Heart right ventricle (tissue), 16 donors: ENCODE results near the gene MAPKAP1. TPM values are rescaled to one million over a fixed set of nuclear protein-coding genes. Genes with fewer than 3 reads are reported as not detected.

ENCODE experiments used
- ATAC-seq, 8 donors: fragments of 200-7000 bp; cut with Tn5 transposase; one replicate each; pipeline ENCODE4 v1.9.1; 2020; ENCODE audit warnings: mild to moderate bottlenecking in 8 of 8, moderate library complexity in 8 of 8, moderate number of reproducible peaks in 1 of 8
- DNase-seq, 2 donors: peaks; one replicate each; pipeline ENCODE4 v3.0.0-alpha.2; 2020
- H3K27ac ChIP-seq, 10 donors: fragments of 200-600 bp; sonication (generic) in 2 of 10; one replicate each; pipeline versions ENCODE4 v1.5.0 to v1.8.0; 2020 to 2022; ENCODE audit warnings: mild to moderate bottlenecking in 3 of 10
- H3K27me3 ChIP-seq, 7 donors: fragments of 200-600 bp; one replicate each; pipeline ENCODE4 v1.8.0; 2021 to 2022; ENCODE audit warnings: mild to moderate bottlenecking in 2 of 7
- H3K36me3 ChIP-seq, 9 donors: fragments of 200-600 bp; sonication (generic) in 1 of 9; one replicate each; pipeline versions ENCODE4 v1.5.0 to v1.8.0; 2020 to 2022; ENCODE audit warnings: mild to moderate bottlenecking in 2 of 9
- H3K4me1 ChIP-seq, 9 donors: fragments of 200-600 bp; sonication (generic) in 1 of 9; one replicate each; pipeline versions ENCODE4 v1.5.0 to v1.8.0; 2020 to 2022; ENCODE audit warnings: mild to moderate bottlenecking in 4 of 9
- H3K4me3 ChIP-seq, 10 donors: fragments of 200-600 bp; sonication (generic) in 2 of 10; one replicate each; pipeline versions ENCODE4 v1.5.0 to v1.8.0; 2020 to 2022; ENCODE audit warnings: mild to moderate bottlenecking in 7 of 10, moderate library complexity in 2 of 10
- H3K9me3 ChIP-seq, 11 donors: fragments of 200-600 bp in 10 of 11; sonication (generic) in 2 of 11; one replicate each; pipeline versions ENCODE4 v1.5.0 to v1.8.0; 2013 to 2022; ENCODE audit warnings: mild to moderate bottlenecking in 2 of 11, control low read depth in 1 of 11, moderate library complexity in 1 of 11
- CTCF ChIP-seq, 9 donors: fragments of 200-600 bp; sonication (generic) in 2 of 9; IDR thresholded peaks; one replicate each; pipeline versions ENCODE4 v1.5.0 to v1.8.0; 2021 to 2022; ENCODE audit warnings: antibody characterized with exemption in 9 of 9, mild to moderate bottlenecking in 5 of 9, moderate library complexity in 1 of 9
- WGBS, 2 donors: extraction: QIAGEN DNeasy Blood & Tissue Kit; methylation state at CpG; one replicate each; pipeline ENCODE4 v1.1.7; 2013; ENCODE audit warnings: inconsistent platforms in 1 of 2; 5-methylcytosine and 5-hydroxymethylcytosine counted together
- intact Hi-C, 10 donors: fragments of 100-400 bp; cut with DNase I; formaldehyde crosslinking; loops; one replicate each; pipeline versions ENCODE4 v1.11.1 to v1.14.2; 2022
- polyA plus RNA-seq, 2 donors: library from polyadenylated mRNA; stranded (reverse); fragments of 200-250 nt; gene quantifications; one replicate each; pipeline ENCODE4 v1.2.3, GENCODE V29; 2013
- total RNA-seq, 10 donors: library from RNA; stranded (reverse); fragmentation: NEBNext Ultra II Directional in 3 of 10; extraction: Animal tissue kit (Norgen Biotek cat#: 25700) in 3 of 10; gene quantifications; one replicate each; pipeline versions ENCODE4 v1.2.1 to v1.2.4, GENCODE V29; 2021 to 2023
- donor health status: Arrhythmogenic right ventricular cardiomyopathy.
- donor health status: ischemic (EF 13 %, LVEDD 7.1; RV severe dilation, severe dysfunction).
- donor health status: healthy with polysubstance abuse.
- donor health status: DM: no; HTN: yes; CAD: no.
- donor health status: DM: no; HTN: no; CAD: no.
- donor health status: ischemic (EF 25% LVEDD 6.9; RV normal size, moderate dysfunction).
- donor health status: ischemic (EF 25% LVEDD 5.7; RV mildly dilated, moderate dysfunction).
- donor health status: healthy.
- donor health status: DM: yes; HTN: yes; CAD: no.
- donor health status: Ischemic cardiomyopathy.
- donor health status: ischemic (EF 35%, LVEDD 5.7; RV mildly dilated, moderate dysfunction).
- donor health status: nonischemic (EF 11% LVEDD 7.7; RV severe dilation, severe dysfunction).
- donor health status: DM: yes; HTN: yes; CAD: no.
- donor health status: PGD.
- donor health status: ischemic (EF 29% LVEDD 5.4; RV normal size, mild dysfunction).
- donor health status: nonischemic (EF 23%, LVEDD 6.1; RV moderate dilation, normal function).

Gene MAPKAP1
- total and polyA plus RNA-seq, 12 donors: 102 to 143 (median 116) TPM

- Histone ChIP-seq H3K4me3 (no peak overlapping the region), H3K27ac (no peak overlapping the region), H3K4me1 (peaks cover 0 to 7% (median 0%) of the 10 kb centered on the region in 9 donors), H3K36me3 (no peaks in the 10 kb centered on the region), H3K27me3 (no peaks in the 10 kb centered on the region), H3K9me3 (no peaks in the 10 kb centered on the region)
- intact Hi-C loops: loop anchor here in 1 of 10 donors (10.0 kb wide), 1 partner anchor 64 kb away; no protein-coding TSS in a partner anchor
- 92% methylated on average over 3 of the region's 3 CpGs for WGBS, 2 donors
- no peak for ATAC-seq
- DNase-seq: no peak
- TF ChIP-seq CTCF (IDR thresholded peaks at IDR 0.05): no peak
These were observed 276.0 kb downstream of the MAPKAP1 start for GRCh38 chr9:125431012-125431305.

GRCh38 chr9:125430161-125431011 is 276.6 kb downstream of the MAPKAP1 start:
- no peak for ATAC-seq
- intact Hi-C loops: loop anchor here in 1 of 10 donors (10.0 kb wide), 1 partner anchor 64 kb away; no protein-coding TSS in a partner anchor

GRCh38 chr9:125429476-125430160 is 277.4 kb downstream of the MAPKAP1 start:
- Histone ChIP-seq H3K36me3 (no peaks in the 10 kb centered on the region), H3K4me1 (peaks cover 0 to 7% (median 0%) of the 10 kb centered on the region in 9 donors), H3K27ac (no peak overlapping the region), H3K9me3 (no peaks in the 10 kb centered on the region), H3K4me3 (no peak overlapping the region), H3K27me3 (no peaks in the 10 kb centered on the region)
- ATAC-seq (no peak), DNase-seq (no peak)
- TF ChIP-seq CTCF (IDR thresholded peaks at IDR 0.05): no peak
- intact Hi-C loops: loop anchor here in 3 of 10 donors (5.0 to 10.0 kb wide), 3 partner anchors 65 to 205 kb away; no protein-coding TSS in a partner anchor
- 90 to 93% methylated on average over 20 of the region's 20 CpGs for WGBS, 2 donors

More at GRCh38 chr9:125430161-125431011, 276.6 kb downstream of the MAPKAP1 start:
- Histone ChIP-seq H3K9me3 (no peaks in the 10 kb centered on the region), H3K27ac (no peak overlapping the region), H3K4me1 (peaks cover 0 to 7% (median 0%) of the 10 kb centered on the region in 9 donors), H3K4me3 (no peak overlapping the region), H3K36me3 (no peaks in the 10 kb centered on the region), H3K27me3 (no peaks in the 10 kb centered on the region)
- WGBS, 2 donors: 82 to 87% methylated on average over 21 of the region's 21 CpGs
- DNase-seq: no peak
- TF ChIP-seq CTCF (IDR thresholded peaks at IDR 0.05): no peak

- intact Hi-C loops: loop anchor here in 3 of 10 donors (5.0 to 10.0 kb wide), 2 partner anchors 203 to 206 kb away; no protein-coding TSS in a partner anchor
These were observed 278.0 kb downstream of the MAPKAP1 start for GRCh38 chr9:125428902-125429467.

More at GRCh38 chr9:125428902-125429467, 278.0 kb downstream of the MAPKAP1 start:
- Histone ChIP-seq H3K27ac (no peak overlapping the region), H3K9me3 (no peaks in the 10 kb centered on the region), H3K4me1 (peaks cover 0 to 6% (median 0%) of the 10 kb centered on the region in 9 donors), H3K27me3 (no peaks in the 10 kb centered on the region), H3K4me3 (no peak overlapping the region), H3K36me3 (no peaks in the 10 kb centered on the region)
- ATAC-seq (no peak), DNase-seq (no peak)
- WGBS, 2 donors: 66 to 68% methylated on average over 16 of the region's 16 CpGs
- no peak for TF ChIP-seq CTCF (IDR thresholded peaks at IDR 0.05)
